Activated T-cell treated with anti-CD3 and anti-CD28 coated beads, Interleukin-2, amount 50 U/mL, for 48 hours (primary cell): ENCODE results near the gene ARHGAP10.

Experiments
- DNase-seq, 2 experiments: peaks; one replicate each; pipeline ENCODE4 v3.0.0-alpha.2; 2020

ARHGAP10 gene

GRCh38 chr4:148054275-148054674 is 322.4 kb downstream of the ARHGAP10 start:
- DNase-seq = no peak

DNA sequence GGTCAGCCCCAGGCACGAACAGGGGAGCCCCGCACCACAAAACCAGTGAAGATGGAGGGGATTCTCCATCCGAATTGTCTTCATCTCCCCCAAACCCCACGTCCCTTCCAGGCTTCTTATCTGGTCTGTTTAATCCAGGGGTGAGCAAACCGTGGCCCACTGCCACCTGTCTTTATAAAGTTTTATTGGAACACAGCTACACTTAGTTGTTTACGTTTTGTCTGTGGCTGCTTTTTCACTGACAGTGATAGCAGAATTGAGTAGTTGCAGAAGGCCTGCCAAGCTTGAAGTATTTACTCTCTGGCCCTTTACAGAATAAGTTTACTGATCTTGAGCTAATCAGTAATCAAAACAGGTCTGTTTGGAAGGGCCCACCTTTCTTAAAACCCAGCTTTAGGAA is 324.0 kb downstream of the ARHGAP10 start:
- no peak for DNase-seq

DNA sequence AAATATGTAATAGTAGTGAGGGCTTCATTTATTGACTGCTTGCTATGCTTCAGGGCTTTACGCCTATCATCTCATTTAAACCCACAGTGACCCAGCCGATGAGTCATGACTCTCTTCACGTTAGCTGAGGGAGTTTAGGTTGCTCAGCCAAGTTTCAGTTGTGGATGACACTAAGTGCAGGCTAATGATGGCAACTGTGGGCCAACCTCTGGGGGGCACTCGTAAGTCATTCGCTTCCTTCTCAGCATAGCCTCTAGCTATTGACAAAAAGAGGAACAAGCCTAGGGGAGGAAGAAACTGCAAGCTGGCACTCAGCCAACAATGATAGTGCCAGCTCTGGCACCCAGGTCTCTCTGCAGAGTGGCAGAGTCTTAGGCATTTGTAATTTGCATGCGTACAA is 325.0 kb downstream of the ARHGAP10 start:
- peak; percentile 70 to 79 for DNase-seq

DNA sequence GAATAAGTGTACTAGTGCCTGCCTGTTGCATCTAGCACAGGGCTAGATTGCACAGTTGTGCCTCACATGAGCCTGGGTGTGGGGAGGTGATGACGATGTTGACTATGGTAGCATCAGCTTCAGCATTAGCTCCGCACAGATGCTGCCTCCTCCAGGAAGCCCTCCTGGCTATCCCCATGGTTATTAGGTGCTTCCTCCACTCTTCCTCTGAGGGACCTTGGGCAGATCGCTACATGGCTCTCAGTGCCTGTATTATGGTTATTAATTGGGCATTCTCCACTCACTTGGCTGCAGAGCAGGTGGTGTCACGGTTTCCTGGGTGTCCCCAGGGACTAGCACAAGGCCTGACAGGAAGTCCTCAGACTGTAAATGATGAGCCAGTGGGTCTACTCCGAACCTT is 325.6 kb downstream of the ARHGAP10 start:
- no peak for DNase-seq

DNA sequence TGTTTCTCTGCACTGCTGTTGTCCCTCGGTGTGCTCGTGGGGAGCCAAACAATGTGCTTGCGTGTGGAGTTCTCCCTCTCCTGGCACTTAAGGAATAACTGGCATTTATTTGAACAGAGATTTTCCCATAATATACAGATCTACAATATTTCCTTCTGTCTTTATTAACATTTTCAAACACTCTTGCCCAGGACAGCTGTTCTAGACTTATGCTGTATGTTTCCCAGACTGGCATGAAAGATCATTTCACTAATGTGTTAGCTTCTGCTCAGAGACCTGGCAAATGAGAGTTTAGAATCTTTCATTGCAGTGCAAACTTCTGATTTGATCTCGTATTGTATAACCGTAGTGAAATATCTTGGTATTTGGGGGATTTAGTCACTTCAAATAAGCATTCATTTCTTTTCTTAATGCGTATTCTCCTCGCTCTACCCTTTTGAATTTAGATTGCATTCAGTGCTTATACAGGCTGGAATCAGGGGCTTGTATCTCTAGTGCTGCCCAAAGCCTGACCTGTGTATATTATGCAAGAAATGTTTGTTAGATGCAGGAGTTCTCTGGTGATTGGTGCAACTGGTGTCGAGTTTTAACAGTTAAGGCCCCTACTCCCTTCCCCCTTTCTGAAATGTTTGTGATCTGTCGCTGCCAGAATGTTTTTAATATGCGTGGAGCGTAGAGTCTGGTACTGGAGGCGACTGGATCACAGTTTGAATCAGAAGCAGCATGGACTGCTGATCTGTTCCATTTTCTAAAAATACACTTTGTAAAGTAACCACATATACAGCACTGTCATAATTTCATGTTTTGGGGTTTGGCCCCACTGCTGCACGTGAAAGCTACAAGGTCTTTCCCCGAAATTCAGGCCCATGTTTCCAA is 326.3 kb downstream of the ARHGAP10 start:
- DNase-seq = no peak

DNA sequence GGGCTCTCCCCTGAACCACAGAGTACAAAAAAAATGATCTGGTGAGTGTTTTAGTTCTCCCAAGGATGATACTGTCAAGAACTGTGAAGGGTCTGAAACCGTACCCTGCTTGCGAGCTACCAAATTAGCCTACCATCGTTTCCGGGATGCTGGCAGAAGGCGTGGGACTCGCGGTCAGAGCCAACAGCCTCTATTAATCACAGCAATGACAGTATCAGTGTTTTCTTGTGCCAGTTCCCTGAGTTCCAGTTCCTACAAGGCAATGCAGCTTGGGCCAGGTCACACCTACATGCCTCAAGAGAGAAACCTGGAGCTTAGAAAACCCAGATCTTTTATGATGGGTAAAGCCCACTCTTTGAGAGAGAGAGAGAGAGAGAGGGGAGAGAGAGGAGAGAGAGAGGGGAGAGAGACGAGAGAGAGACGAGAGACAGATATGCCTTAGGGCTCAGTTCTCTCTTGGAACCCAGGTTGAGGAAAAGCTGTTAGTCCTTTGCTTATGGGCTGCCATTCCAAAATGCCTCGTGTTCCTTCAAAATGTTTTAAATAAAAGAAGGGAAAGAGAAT is 327.8 kb downstream of the ARHGAP10 start:
- DNase-seq = no peak

DNA sequence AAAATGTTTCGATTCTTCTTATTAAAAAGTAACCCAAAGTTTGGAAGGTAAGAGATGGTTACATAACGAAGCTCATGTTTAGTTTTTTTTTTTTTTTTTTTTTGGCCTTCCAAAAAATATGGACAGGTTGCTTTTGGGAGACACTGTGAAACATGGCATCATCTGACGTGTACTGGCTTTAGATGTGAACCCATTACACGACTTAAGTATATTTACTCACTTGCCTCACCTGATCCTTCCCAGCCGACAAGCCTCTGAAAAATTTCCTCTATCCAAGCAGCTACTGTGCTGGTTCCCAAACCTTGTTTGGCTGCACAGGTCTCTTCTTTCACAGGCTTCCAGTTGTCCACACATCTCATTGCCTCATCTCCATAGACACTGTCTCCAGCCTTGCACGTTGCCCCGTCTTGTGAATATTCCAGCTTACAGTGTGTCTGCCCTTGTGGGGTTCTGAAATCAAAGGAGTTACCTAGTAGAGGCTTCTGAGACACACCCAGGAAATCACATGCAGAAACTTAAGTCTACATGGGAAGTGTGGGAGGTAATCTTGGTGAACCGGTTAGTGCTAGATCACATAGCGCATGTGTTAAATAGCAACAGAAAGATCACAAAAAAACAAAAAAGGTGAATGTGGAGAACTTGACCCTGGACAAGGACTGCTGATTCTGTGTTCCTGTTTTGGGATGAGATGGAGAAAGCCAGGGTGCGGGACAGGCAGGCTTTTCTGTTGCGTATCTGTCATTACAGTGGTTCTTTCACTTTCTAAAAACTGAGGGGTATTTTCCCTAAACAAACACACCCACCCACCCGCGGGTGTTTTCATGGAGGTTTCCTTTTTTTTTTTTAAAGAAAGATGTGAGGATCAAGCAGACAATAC is 328.6 kb downstream of the ARHGAP10 start:
- DNase-seq = peak in 1 of 2 experiments; percentile 33

DNA sequence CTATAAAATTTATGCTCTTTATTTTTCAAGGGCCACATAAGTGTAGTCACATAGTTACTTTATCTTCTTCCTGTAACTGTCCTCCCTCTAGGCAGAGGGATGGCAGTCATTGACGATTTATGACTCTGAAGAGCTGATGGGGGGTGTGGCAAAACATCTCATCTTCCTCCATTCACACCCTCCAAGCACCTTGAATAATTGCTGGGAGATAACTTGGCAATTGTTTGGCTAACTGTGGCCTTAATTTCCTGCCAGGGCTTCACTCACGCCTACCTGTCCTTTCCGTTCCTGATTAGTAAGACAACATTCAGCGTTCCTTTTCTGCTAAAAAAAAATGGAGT is 329.2 kb downstream of the ARHGAP10 start:
- DNase-seq = no peak

- DNase-seq = no peak
These were observed 329.9 kb downstream of the ARHGAP10 start for GRCh38 chr4:148061795-148062194.

GRCh38 chr4:148062301-148062950 is 330.5 kb downstream of the ARHGAP10 start:
- DNase-seq = no peak

DNA sequence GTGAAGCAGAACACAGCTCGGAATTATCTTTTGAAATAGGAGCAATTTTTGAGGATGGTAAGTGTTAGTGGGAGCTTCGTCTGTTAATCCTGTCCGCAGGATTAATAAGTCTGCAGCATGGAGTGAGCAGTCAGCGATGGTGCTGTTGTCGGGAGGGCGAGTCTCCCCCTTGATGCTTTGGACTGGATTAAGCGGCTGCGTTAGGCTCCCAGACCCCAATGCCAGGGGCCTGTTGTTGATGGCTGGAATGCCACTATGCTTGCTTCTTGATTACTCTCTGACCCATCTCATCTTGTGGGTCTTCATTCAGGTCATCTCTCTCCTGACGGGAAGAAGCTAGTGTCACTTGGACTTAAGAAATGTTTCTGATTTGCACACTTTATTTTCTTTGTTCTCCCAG is 332.6 kb downstream of the ARHGAP10 start:
- DNase-seq = no peak

- no peak for DNase-seq
These were observed 333.2 kb downstream of the ARHGAP10 start for GRCh38 chr4:148065075-148065474.

DNA sequence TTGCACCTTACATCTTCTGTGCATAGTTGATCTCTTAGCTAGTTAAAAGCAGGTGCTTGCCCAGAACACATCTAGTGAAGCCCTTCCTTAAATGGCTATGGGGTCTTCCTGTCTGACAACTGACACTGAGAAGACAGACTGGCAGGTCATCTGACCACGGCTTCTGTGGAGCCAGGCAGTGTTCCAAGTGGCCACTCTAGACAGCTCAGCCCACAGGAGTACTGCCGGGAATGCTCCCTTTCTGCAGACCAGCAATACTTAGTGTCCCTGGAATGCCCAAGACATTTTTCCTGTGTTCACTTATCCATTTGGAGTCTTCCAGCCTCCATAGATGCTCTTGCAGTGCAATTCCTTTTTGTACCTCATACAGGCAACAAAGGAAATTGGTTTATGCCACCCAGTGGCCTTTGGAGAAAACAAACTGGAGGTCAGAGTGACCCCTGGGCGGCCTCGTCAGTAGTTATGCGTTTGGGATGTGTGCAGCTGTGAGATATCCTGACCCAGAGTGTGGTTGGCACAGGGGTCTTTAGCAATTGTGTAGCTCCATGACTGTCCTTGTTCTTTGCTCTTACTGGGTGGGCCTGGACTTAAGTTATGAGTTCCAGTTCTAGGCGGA is 335.5 kb downstream of the ARHGAP10 start:
- no peak for DNase-seq

DNA sequence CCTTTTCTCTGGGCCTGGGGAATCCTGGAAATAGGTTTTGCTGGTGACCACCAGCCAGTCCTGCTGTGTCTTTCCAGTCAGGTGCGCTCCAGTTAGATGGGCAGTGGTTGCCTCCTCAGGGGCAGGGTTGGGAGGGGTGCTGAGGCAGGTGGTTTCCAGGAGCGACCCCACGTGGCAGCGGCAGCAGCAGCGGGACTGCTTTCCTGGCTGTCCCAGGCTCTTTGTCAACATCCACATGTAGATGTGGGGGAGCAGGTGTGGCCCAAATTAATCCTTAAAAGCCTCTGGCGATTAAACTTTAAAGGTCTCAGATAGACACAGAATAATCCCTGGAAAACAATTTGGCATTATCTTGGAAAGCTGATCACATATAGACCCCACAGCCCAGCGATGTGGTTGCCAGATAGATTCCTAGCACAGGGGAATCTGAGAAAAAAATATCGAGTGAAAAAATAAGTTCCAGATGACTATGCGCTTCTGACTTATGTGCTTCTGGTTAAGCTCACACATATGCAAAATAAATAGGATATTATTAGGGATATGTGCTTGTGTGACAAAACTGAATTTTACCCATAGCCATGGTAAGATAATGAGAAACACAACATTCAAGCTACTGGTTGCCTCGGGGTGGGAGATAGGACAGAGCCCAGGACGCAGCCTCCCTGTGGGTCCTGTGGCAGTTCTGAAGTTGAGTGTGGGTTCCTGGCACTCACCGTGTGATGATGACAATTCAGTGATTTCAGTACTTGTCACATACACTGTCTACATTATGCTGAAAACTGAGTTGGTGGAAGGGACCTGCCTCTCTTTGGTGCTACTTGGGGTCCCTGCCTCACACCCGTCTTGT is 336.4 kb downstream of the ARHGAP10 start:
- DNase-seq = no peak

DNA sequence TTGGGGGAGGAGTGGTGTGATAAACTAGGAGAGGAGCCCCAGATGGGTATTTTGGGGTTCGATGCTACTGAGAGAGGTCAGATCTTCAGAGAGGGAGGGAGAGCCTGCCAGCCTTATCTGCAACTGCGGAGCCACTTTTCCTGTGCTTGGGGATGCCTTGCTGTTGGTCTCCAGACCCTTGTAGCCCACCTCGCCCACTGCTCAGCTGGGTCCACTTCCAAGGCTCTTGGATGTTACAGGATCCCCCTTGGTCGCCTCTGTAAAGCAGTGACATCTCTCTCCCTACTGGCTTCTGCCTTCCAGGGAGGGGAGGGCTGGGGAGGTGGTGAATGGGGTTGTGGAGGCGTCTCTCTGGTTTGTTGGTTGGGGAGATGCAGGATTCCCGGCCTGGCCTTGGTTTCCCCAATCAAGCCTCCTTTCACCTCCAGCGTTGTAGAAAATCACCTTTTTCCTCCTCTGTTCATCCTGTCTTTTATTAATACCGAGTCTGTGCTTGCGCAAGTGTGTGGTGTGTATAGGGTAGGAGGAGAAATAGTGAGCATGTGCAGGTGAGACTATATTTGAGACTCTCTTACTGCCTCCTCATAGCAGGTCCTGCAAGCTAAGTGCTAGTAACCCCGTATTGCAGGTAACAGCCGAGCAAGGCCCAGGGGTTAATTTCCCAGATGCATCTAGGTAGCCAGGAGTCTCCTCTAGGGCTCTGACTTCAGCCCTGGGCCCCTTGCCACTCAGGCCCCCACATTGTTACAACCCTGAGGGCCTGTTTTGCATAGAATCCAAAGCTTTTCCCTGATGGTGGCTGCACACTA is 337.4 kb downstream of the ARHGAP10 start:
- no peak for DNase-seq

DNA sequence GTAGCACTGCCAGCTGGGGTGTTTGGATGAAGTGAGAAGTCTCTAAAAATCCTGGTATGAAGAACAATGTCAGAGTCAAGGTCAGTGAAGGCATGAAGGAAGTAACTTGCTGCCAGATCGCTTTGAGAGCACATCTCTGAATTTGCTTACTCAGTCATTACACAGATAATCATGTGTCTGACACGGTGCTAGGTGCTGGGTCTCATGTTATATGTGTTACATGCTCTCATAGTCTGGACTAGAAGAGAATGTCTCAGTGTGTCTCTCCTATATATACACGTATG is 337.9 kb downstream of the ARHGAP10 start:
- DNase-seq = no peak

- no peak for DNase-seq
These were observed 339.1 kb downstream of the ARHGAP10 start for GRCh38 chr4:148071009-148071408.

DNA sequence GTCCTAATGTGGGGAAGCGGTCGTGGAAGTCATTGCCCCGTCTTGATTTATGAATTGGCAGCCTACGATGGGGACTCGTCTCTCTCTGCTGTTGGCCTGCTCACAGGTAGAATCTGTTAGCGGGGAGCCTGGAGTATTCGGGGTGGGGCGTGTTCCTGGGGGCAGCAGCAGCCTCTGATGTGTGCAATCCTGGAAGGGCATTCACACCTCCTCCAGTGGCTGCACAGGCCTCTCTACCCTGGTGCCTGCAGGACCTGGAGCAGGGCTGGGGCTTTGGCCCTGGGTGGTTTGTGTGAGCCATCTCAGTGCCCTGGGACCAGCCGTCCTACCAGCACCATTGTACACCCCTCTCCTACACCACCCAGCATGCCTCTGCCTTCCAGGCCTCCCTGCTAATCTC is 340.9 kb downstream of the ARHGAP10 start:
- DNase-seq = no peak

- no peak for DNase-seq
These were observed 341.5 kb downstream of the ARHGAP10 start for GRCh38 chr4:148073349-148073748.

DNA sequence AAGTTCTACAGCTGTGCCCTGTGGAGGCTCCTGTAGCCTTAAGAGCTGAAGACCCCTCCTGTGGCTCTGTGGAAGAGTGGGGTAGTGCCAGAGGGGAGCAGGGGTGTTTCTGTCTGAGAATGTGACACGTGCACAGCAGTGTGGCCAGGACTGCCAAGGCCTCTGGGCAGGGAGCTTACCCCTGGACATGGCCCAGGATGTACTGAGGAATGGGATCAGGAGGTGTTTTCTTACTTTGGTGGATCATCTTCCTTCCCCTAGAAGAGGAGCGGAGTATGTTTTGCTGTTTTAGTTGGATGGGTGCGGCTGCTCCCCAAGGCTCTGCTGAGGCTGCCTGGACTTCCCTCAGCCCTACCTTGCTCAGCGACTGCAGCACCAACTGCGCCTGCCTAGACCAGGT is 342.6 kb downstream of the ARHGAP10 start:
- DNase-seq = no peak

- DNase-seq = no peak
These were observed 343.6 kb downstream of the ARHGAP10 start for GRCh38 chr4:148075438-148075837.
